T-helper 9 cell (primary cell): ENCODE measurements around the gene LRRC31.

Source experiments
- DNase-seq: peaks from one replicate; pipeline ENCODE4 v3.0.0-alpha.2; 2020

LRRC31 gene

DNA sequence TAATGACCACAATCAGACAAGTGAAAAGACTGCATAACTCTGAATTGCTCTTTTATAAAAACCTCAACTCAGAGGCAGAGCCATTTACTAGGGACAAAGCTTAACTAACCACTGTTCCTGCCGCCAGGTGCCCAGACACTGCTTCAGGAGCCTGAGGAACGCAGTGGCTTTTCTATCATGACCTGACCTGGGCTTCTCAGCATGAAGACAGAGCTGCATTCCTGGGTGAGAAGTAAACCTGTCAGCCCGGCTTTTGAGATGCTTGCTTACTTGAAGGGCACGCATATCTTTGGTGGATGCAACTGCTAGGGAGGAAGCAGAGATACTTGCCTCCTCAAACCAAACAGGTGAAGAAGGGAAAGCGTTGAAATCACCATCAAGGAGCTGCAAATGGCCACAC lies 7.9 kb downstream of the LRRC31 start:
- DNase-seq = no peak

DNA sequence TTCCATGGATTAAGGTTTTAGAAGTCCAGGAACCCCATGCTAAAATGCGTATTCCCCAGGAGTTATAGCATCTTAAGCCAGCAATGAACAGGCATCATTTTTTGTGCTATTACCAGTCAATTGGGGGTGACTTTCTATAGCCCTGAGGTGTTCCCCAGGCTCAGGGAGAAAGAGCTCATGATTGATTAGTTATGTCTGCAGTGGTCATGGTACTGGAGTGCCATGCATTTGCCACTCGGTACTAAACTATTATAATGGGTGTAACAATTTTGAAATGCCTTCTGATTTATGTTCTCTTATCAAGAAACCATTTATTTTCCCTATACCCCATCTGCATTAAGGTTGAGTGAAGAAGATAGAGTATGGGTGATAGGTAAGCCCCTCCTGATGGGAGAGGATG lies 11.9 kb downstream of the LRRC31 start:
- DNase-seq = no peak

- no peak for DNase-seq
These were observed 14.2 kb downstream of the LRRC31 start for GRCh38 chr3:169855514-169855913.

- no peak for DNase-seq
These were observed 19.1 kb downstream of the LRRC31 start for GRCh38 chr3:169850618-169851017.

DNA sequence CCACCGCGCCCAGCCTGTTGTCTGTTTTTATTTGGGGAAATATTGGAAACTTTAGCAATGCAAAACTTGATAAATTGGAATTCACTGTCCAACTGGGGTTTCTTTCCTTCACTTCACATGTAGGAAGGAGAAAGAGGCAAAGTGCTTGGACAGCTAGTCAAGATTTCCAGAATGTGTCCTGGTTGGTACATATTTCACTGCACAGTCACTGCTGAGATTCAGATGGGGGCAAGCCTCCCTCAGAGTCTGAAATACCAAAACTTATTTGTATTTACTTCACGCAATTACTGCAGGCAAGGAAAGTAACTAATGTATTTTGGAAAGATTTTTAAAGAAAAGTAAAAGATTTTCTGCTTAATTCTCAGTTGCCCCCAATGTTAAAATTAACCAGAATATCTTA lies 21.0 kb downstream of the LRRC31 start:
- no peak for DNase-seq

- no peak for DNase-seq
These were observed 21.8 kb downstream of the LRRC31 start for GRCh38 chr3:169847896-169848295.

- DNase-seq = no peak
These were observed 23.1 kb downstream of the LRRC31 start for GRCh38 chr3:169846458-169847193.

DNA sequence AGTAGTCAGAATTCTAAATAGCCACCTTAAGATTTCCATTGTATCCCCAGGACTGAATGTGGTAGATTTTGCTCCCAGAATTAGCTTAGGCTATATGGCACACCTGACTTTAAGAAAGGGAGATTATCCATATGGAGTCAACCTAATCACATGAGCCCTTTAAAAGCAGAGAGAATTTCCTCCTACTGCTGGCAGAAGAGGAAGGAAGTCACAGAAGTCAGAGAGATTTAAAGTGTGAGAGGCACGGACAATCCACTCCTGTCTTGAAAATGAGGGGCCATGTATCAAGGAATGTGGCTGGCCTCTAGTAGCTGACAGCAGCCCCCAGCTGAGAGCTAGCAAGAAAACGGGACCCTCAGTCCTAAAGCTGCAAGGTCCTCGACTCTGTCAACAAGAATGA lies 26.8 kb downstream of the LRRC31 start:
- DNase-seq = no peak

DNA sequence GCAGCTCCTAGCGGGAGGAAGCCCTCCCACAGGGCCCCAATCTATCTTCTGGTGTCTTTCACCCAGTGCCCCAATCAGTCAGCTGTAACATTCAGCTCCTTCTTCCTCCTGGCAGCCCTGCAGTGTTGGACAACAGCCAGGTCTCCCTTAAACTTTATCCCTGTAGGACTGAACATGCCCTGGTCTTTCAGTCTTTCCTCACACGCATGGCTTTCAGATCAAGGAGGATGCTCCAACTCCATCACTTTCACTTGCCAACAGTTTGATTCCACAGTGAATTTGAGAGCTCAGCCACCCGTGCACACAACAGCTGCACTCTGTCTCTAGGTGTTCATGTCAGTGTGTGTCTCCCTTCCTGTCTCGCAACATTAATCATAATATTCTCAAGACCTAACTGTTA lies 28.6 kb downstream of the LRRC31 start:
- no peak for DNase-seq

DNA sequence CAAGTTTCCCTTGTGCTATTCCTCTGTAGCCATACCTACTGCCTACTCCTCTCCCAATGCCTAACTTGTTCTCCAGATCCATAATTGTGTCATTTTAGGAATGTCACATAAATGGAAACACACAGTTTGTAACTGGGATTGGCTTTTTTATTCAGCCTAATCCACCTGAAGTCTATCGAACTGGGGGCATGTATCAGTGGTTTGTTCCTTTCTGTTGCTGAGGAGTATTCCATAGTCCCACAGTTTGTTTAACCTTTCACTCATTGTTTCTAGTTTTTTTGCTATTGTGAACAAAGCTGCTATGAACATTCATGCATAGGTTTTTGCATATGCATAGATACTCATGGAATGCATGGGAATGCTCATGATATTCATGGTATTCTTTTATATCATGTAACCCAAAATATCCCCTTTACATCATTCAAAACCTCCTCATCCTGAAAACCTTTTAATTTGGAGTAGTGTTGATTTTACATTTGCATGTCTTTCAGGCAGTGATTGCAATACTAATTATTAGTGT lies 31.2 kb downstream of the LRRC31 start:
- DNase-seq = no peak

DNA sequence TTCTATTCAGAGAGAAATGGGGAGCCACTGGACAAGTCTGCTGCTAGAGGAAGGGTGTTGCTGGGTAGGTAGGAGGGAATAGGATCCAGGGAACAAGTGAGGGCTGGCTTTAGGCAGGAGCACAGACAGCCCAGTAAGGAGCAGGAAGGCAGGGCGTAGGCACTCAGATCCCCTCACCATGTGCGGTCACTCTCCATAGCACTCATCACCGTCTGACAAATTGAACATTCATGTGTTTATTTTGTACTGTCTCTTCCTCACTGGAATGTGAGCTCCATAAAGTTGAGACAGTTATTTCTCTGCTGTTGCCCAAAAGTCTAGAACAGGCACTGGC lies 32.8 kb downstream of the LRRC31 start:
- DNase-seq = no peak

- DNase-seq = no peak
These were observed 33.4 kb downstream of the LRRC31 start for GRCh38 chr3:169836078-169836941.

GRCh38 chr3:169835533-169835932 lies 34.2 kb downstream of the LRRC31 start:
- DNase-seq = no peak

GRCh38 chr3:169827712-169828111 lies 42.0 kb downstream of the LRRC31 start:
- DNase-seq = no peak

DNA sequence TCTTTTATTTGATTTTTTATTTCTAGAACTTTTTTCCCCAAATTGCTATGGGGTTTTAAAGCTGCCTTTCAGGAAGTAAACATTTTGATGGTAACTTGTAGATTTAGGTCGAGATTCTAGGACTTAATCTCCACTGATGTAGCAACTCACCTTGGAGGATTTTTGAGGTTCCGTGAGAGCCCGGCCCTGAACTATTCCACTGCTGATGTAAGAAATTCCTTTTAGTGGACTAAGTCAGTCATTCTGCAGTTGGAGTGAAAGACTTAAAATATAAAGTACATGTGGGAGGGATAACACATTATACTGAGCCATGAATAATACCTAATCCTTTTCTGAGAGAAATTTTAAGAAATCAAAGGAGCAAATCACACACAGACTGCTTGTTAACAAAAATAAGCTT lies 44.4 kb downstream of the LRRC31 start:
- no peak for DNase-seq

DNA sequence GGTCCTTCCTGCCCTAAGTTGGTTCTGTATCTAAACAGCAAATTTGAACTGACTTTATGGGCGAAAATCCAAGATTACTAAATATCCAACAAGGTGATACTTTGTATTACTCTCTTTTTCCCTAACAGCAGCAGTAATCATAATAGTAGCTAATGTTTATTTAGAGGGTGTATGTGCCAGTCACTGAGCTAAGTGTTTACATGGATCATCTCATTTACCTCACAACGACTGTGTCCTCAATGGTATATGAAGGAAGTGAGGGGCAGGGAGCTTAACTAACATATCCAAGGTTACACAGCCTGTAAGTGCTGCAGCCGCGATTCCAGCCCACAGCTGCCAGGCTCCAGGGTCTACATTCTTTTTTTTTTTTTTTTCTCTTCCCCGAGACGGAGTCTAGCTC lies 46.8 kb downstream of the LRRC31 start:
- no peak for DNase-seq

DNA sequence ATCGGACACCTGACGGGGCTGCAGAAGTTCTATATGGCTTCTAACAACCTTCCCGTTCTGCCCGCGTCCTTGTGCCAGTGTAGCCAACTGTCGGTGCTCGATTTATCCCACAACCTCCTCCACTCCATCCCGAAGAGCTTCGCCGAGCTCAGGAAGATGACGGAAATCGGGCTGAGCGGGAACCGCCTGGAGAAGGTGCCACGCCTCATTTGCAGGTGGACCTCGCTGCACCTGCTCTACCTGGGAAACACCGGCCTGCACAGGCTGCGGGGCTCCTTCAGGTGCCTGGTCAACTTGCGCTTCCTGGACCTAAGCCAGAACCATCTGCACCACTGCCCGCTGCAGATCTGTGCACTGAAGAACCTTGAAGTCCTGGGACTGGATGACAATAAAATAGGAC lies 47.2 kb downstream of the LRRC31 start:
- no peak for DNase-seq

GRCh38 chr3:169822091-169822490 lies 47.6 kb downstream of the LRRC31 start:
- DNase-seq = no peak

DNA sequence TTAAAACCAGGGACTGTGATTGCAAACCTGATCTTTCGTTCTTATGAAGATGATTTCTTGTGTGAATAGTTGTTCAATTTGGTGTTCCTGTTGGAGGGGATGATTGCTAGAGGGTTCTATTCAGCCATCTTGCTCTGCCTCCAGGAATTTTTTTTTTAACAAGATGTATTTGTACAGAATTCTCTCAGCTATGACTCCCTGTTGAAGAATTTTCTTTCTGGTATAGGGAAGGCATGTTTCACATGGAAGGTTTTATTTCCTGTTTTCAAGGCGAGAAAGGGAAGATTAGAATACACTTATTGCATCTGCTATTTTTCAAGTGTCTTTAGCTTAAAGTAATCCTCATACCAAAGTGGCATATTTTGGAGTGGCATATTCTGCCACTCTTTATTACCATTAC lies 51.4 kb downstream of the LRRC31 start:
- DNase-seq = no peak

GRCh38 chr3:169815590-169816150 lies 54.1 kb downstream of the LRRC31 start:
- no peak for DNase-seq

DNA sequence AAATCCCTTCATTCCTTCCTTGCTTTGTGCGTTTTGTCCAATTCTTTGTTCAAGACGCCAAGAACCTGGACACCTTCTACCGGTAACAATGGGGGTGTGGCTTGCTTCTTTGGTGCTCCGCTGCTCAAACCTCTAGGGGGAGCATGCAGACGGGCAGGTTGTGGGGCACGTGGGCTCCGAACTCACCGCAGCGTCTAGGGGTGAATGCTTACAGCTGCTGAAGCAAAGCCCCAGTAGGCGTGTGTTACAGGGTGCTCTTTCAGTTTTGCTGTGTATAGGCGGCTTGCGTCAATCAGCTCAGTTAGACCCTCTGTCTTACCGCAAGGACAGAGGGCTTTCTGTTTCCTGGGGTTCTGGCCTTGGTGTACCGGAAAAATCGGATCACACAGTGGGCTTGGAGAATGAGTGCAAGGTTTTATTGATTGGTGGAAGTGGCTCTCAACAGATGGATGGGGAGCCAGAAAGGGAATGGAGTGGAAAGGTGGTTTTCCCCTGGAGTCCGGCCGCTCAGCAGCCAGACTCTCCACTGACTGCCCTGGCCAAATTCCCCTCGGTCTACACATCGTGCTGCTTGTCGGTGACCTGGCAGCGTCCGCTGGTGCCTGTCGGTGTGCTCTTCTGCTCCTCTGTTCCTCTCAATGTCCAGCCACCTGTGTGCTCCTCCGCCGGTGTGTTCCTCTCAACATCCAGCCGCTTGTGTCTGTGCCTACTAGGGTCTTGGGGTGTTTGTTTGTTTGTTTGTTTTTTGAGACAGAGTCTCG lies 55.8 kb downstream of the LRRC31 start:
- DNase-seq = peak; percentile 52

- no peak for DNase-seq
These were observed 56.5 kb downstream of the LRRC31 start for GRCh38 chr3:169813278-169813677.
